ENCODE data around the gene CLOCK.
A peak's percentile ranks its signal among the peaks of the same experiment; 100 is the strongest.

The CLOCK gene

DNA sequence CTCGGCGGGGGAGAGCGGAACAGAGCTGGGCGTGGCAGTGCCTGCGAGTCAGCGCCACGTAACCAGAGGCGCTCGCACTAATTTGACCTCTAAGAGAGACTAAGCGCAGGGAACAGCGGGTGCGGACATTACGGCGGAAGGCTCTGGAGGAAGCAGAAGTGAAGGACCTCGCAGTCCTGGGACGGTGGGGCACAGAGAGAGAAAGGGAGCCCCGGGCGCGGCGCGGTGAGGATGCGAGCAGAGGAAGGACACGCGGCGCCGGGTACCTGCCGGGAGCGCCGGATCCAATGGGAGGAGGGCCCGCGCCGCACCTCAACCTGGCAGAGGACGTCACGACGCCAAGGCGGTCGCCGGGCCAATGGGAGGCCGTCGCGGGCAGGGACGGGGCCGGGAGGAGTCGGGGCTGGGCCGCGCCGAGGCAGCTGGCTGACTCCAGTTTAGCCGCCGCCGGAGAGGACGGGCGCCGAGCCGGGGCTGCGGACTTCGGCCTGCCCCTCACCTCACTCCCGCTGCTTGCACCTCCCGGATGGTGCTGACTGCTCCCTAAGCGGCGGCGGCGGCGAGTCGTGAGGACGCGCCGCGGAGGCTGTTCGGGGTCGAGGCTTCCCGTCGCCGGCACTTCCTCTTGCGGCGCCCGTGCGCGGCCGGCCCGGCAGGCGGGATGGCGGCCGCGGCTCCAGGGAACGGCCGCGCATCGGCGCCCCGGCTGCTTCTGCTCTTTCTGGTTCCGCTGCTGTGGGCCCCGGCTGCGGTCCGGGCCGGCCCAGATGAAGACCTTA is 151.0 kb downstream of the CLOCK start, which contains the start of gene TMEM165:
TSS of gene TMEM165 (plus strand) at position 429 of the 779 bp plus-strand sequence. CDS start at position 662, 233 bp downstream.
- no peaks in the 10 kb centered on the region for H3F3A ChIP-seq (ENCODE audit: control insufficient read depth, insufficient read depth)
- H3K36me3 ChIP-seq (ENCODE audit: control insufficient read depth, low read length), result peaks cover 42% of the 10 kb centered on the region
- H3K4me3 ChIP-seq (ENCODE audit: low read length), result peak within 1 kb of the TSS; percentile 87
- peaks cover 58% of the 10 kb centered on the region for H3K79me2 ChIP-seq (ENCODE audit: control insufficient read depth, low read length)
- TF ChIP-seq, protein P1, sequence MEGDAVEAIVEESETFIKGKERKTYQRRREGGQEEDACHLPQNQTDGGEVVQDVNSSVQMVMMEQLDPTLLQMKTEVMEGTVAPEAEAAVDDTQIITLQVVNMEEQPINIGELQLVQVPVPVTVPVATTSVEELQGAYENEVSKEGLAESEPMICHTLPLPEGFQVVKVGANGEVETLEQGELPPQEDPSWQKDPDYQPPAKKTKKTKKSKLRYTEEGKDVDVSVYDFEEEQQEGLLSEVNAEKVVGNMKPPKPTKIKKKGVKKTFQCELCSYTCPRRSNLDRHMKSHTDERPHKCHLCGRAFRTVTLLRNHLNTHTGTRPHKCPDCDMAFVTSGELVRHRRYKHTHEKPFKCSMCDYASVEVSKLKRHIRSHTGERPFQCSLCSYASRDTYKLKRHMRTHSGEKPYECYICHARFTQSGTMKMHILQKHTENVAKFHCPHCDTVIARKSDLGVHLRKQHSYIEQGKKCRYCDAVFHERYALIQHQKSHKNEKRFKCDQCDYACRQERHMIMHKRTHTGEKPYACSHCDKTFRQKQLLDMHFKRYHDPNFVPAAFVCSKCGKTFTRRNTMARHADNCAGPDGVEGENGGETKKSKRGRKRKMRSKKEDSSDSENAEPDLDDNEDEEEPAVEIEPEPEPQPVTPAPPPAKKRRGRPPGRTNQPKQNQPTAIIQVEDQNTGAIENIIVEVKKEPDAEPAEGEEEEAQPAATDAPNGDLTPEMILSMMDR (IDR thresholded peaks at IDR 0.05; ENCODE audit: low read depth, low read length, poor library complexity, severe bottlenecking), result no peak
- TF ChIP-seq EZH2phosphoT487 (IDR thresholded peaks at IDR 0.05; ENCODE audit: borderline replicate concordance, low read length), result no peak
- H3K9me2 ChIP-seq (replicated peaks; ENCODE audit: control insufficient read depth, low read length), result no peaks in the 10 kb centered on the region
- no peaks in the 10 kb centered on the region; the same call in 1 of the 2 replicates for H3K27me3 ChIP-seq (ENCODE audit: control insufficient read depth, low read length)
- peak within 1 kb of the TSS; percentile 95 for H3K4me2 ChIP-seq (ENCODE audit: low read length)
- H3K4me1 ChIP-seq (ENCODE audit: control insufficient read depth, low read length), result peaks cover 47% of the 10 kb centered on the region
- no peaks in the 10 kb centered on the region for H3K9me3 ChIP-seq (ENCODE audit: control insufficient read depth, insufficient read depth, low read length)
- H4K20me1 ChIP-seq (ENCODE audit: control insufficient read depth, insufficient read depth, low read depth, low read length), result peaks cover 24% of the 10 kb centered on the region; the same call in 1 of the 2 replicates
- peak within 1 kb of the TSS; percentile 71 for H3K27ac ChIP-seq (ENCODE audit: low read depth, low read length)

DNA sequence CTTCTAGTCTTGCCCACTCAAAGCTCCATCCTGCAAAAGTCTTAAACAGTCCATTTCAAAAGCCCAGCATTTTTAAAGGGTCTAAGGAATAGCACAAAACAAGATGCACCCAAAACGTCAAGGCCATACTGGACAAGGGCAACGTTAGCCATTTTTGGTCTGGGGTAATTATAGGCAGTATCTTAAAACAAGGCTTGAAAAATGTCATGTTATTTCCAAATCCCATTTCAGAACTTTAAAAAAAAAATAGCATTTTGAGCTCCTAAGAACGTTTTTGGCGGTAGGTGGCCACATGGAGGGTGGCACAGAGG is 151.5 kb downstream of the CLOCK start:
- Histone ChIP-seq H3K36me3 (ENCODE audit: control insufficient read depth, low read length) (peaks cover 38% of the 10 kb centered on the region), H3F3A (ENCODE audit: control insufficient read depth, insufficient read depth) (no peaks in the 10 kb centered on the region), H3K79me2 (ENCODE audit: control insufficient read depth, low read length) (peaks cover 53% of the 10 kb centered on the region), H3K9me2 (replicated peaks; ENCODE audit: control insufficient read depth, low read length) (no peaks in the 10 kb centered on the region), H3K4me3 (ENCODE audit: low read length) (peak overlapping the region; percentile 87), H3K9me3 (ENCODE audit: control insufficient read depth, insufficient read depth, low read length) (no peaks in the 10 kb centered on the region), H3K27me3 (ENCODE audit: control insufficient read depth, low read length) (no peaks in the 10 kb centered on the region; the same call in 1 of the 2 replicates), H4K20me1 (ENCODE audit: control insufficient read depth, insufficient read depth, low read depth, low read length) (peaks cover 22% of the 10 kb centered on the region; the same call in 1 of the 2 replicates), H3K4me1 (ENCODE audit: control insufficient read depth, low read length) (peaks cover 47% of the 10 kb centered on the region), H3K27ac (ENCODE audit: low read depth, low read length) (peak overlapping the region; percentile 71), H3K4me2 (ENCODE audit: low read length) (peak overlapping the region; percentile 95)
- TF ChIP-seq, protein P1 (IDR thresholded peaks at IDR 0.05; ENCODE audit: low read depth, low read length, poor library complexity, severe bottlenecking), result peak; percentile 35
- no peak for TF ChIP-seq EZH2phosphoT487 (IDR thresholded peaks at IDR 0.05; ENCODE audit: borderline replicate concordance, low read length)

DNA sequence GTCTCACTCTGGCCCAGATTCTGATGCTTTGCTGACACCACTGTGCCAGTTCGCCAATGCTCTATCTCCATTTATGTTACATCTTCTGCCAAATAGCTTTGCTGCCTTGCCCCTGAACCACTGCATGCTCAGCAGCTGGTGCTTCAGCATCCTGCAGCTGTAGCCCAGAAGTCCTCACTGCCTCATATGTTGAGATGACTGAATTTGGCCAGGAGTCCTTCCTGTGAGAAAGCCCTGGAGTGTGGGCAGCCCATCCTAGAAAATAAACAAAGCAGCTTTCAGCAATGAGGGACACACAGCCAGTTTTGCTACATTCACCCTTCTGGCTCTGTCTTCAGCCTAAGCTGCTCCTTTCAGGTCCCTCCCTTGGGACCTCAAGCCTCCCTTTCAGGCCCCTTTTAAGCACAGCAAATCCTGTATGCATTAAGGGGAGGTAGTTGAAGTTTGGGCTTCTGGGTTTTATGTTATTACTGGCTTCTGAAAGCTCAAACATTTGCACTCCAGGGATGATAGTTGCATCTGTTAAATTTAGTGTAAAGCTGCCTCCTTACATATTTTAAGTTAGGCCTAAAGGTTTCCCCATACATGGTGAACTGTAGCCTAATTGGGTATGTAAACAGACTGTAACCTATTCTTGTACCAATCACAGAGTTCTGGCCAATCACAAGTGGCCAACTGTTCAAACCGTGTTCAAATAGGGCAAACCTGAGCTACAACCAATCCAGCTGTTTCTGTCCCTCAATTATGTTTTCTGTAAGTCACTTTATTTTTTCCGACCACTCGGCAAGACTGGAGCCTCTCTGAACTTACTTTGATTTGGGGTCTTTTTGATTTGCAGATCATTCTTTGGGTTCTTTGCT is 153.0 kb downstream of the CLOCK start:
- peaks cover 19% of the 10 kb centered on the region; the same call in 1 of the 2 replicates for H4K20me1 ChIP-seq (ENCODE audit: control insufficient read depth, insufficient read depth, low read depth, low read length)
- TF ChIP-seq, protein P1 (IDR thresholded peaks at IDR 0.05; ENCODE audit: low read depth, low read length, poor library complexity, severe bottlenecking), result no peak
- no peak for TF ChIP-seq EZH2phosphoT487 (IDR thresholded peaks at IDR 0.05; ENCODE audit: borderline replicate concordance, low read length)
- no peaks in the 10 kb centered on the region for H3F3A ChIP-seq (ENCODE audit: control insufficient read depth, insufficient read depth)
- H3K36me3 ChIP-seq (ENCODE audit: control insufficient read depth, low read length), result peaks cover 28% of the 10 kb centered on the region
- H3K4me1 ChIP-seq (ENCODE audit: control insufficient read depth, low read length), result peaks cover 39% of the 10 kb centered on the region
- no peak overlapping the region for H3K4me3 ChIP-seq (ENCODE audit: low read length)
- no peak overlapping the region for H3K27ac ChIP-seq (ENCODE audit: low read depth, low read length)
- no peaks in the 10 kb centered on the region for H3K9me2 ChIP-seq (replicated peaks; ENCODE audit: control insufficient read depth, low read length)
- no peaks in the 10 kb centered on the region; the same call in 1 of the 2 replicates for H3K27me3 ChIP-seq (ENCODE audit: control insufficient read depth, low read length)
- no peaks in the 10 kb centered on the region for H3K9me3 ChIP-seq (ENCODE audit: control insufficient read depth, insufficient read depth, low read length)
- peak overlapping the region; percentile 26 for H3K4me2 ChIP-seq (ENCODE audit: low read length)
- peaks cover 40% of the 10 kb centered on the region for H3K79me2 ChIP-seq (ENCODE audit: control insufficient read depth, low read length)

All from DOHH2 (cell line).